ENCODE measurements around the gene TOE1.

The TOE1 gene

DNA sequence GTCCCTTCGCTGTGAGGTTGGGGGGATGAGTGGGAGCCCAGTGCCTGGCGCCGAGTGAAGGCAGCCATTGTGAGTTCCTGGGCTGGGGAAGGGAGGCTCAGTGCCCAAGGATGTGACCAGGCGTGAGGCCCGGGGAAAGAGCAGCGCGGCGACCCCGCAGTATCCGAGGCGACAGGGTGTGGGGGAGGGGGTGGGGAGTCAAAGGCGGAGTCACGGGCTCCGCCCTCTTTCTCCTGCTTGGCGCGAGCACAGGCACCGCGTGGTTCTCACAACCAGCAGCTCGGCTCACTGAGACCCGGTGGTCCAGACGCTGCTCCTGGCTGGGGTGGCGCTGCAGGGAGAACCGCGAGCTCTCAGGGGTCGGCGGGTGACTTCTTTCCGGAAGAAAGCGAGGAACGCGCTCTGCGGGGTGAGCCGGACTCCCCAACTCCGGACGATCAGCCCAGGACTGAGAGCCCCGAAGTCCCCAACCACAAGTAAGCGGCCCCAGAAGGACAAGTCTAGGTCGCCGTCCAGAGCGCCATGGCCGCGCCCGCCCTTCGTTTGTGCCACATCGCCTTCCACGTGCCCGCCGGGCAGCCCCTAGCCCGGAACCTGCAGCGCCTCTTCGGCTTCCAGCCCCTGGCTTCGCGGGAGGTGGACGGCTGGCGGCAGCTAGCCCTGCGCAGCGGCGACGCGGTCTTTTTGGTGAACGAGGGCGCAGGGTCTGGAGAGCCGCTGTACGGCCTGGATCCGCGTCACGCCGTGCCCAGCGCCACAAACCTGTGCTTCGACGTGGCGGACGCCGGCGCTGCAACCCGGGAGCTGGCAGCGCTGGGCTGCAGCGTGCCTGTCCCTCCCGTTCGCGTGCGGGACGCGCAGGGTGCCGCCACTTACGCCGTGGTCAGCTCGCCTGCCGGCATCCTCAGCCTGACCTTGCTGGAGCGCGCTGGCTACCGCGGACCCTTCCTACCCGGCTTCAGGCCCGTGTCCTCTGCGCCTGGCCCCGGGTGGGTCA, 13.0 kb upstream of the TOE1 start, which contains the start of gene HPDL:
HPDL (plus strand) TSS at position 269 of the 997 bp plus-strand sequence; CDS start at position 523, 254 bp downstream.
- no peak for DNase-seq (ENCODE audit: low read depth)

DNA sequence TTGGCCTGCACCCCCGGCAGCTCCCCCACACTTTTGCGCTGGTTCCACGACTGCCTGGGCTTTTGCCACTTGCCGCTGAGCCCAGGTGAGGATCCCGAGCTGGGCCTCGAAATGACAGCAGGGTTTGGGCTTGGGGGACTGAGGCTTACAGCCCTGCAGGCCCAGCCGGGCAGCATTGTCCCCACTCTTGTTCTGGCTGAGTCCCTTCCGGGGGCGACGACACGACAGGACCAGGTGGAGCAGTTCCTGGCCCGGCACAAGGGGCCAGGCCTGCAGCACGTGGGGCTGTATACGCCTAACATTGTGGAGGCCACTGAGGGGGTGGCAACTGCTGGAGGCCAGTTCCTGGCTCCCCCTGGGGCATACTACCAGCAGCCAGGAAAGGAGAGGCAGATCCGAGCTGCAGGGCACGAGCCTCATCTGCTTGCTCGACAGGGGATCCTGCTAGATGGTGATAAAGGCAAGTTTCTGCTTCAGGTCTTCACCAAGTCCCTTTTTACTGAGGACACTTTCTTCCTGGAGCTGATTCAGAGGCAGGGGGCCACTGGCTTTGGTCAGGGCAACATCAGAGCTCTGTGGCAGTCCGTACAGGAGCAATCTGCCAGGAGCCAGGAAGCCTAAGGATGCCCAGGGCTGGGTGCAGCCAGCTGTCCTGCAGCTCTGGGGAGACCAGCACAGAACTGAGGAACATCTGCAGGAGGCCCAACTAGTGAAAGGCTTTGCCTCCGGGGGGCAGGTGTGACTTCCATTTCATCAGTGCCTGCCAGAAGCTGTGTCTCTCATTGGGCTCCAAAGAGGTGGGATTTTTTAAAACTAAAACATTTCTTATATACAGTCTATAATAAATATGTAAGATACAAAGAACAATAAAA, 12.1 kb upstream of the TOE1 start:
- no peak for DNase-seq (ENCODE audit: low read depth)

DNA sequence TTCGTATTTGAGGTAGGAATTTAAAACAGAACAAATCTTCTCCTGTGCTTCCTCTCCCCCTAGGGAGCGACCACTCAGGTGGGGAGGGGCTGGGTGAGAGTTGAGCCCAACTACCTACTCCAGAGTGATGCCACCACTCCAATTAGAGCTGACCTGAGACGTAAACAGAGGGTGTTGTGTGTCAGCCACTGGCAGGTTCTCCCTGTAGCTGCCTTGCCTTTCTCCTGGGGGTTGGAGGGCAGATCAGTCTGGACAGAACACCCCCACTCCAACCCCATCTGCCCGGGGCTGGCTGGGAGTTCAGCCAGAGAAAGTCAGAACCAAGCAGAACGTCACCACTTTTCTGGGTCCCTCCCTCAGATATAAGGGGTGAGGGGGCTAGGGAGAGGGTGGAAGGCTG, 11.3 kb upstream of the TOE1 start:
- DNase-seq (ENCODE audit: low read depth): no peak

- no peak for DNase-seq (ENCODE audit: low read depth)
These were observed 10.5 kb upstream of the TOE1 start for GRCh38 chr1:45329445-45329844.

DNA sequence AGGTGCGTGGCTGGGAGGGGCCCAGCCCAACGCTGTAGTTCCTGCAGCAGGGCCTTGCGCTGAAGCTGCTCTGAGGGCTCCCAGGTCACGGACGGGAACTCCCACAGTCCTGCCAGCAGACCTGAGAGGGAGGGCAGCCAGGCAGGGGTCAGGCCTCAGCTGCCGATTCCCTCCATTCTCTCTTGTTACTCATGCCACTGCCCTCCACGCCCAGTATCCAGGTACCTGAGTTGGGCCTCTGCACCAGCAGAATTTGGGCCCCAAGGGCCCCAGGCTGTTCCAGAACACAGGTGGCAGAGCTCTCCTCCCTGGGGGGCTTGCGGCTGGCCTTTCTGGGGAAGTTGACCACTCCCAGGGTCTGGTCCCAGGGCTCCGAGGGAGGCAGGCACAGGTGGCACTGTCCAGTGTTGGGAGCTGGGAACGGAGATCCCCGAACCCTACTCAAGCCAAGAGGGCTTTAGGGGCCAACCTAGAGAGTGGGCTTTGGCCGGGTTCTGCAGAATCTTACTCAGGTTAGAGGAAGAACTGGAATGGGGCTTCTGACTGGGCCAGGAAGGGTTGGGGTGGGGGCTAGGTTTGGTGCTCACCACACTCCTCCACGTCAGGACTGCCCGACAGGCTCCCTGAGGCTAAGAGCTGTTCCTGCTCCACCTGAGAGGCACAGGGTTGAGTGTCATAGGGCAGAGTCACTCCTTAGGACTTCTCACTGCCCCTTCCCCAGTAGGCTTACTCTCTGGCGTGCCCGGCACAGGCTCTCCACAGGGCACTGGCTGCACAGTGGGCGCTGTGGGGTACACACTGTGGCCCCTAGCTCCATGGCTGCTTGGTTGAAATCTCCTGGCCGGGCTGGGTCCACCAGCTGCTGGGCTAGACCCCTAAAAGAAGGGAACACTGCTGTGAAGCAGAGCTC, 8.3 kb upstream of the TOE1 start:
- DNase-seq (ENCODE audit: low read depth): no peak

- DNase-seq (ENCODE audit: low read depth): no peak
These were observed 7.6 kb upstream of the TOE1 start for GRCh38 chr1:45332346-45332720.

GRCh38 chr1:45334308-45335245, 5.4 kb upstream of the TOE1 start:
- DNase-seq (ENCODE audit: low read depth): no peak

DNA sequence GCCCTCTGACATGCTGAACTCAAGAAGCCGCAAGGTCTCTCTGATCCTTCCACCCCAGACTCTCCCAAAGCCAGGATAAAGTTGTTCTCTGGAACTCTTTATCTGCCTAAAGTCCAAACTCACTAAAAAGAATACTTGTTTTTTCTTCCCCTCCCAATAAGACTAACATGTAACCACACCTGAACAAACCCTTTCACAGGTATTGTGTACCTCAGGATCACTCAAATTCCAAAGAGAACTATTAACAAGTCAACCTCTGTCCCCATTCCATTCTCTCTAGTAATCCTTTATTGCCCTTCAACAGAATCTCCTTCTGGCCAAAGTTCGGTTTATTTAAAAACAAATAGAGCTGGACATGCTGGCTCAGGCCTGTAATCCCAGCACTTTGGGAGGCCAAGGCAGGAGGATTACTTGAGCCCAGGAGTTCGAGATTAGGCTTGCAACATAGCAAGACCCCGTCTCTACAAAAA, 4.1 kb upstream of the TOE1 start:
- no peak for DNase-seq (ENCODE audit: low read depth)

DNA sequence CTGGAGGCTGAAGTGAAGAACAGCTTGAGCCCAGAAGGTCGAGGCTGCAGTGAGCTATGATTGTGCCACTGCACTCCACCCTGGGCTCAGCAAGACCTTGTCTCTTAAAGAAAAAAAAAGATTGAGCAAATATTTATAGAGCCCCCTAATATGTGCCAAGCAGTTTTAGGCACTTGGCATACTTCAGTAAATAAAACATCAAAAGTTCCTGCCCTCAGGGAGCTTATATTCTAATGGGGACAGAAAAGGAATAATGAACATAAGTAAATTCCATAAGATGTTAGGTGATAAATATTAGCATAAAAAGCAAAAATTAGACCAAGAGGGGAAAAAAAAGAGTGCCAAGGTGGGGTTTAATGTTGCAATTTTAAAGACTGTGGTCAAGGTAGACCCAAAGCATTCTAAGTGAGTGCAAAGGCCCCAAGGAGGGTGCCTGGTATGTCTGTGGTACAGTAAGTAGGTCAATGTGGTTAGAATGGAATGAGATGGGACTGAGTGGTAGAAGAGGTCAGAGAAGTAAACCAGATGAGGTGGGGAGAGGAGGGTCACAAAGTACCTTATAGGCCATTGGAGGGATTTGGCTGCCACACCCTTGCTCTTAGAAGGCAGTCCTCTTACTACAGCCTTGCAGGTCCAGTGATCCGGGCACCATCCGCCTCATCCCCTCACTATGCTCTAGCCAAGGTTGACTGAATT, 2.2 kb upstream of the TOE1 start:
- DNase-seq (ENCODE audit: low read depth): no peak

- no peak for DNase-seq (ENCODE audit: low read depth)
These were observed 971 bp downstream of the TOE1 start for GRCh38 chr1:45340816-45341466.

- no peak for DNase-seq (ENCODE audit: low read depth)
These were observed 4.5 kb downstream of the TOE1 start for GRCh38 chr1:45344499-45344898.

GRCh38 chr1:45345014-45345413, 5.0 kb downstream of the TOE1 start:
- no peak for DNase-seq (ENCODE audit: low read depth)

DNA sequence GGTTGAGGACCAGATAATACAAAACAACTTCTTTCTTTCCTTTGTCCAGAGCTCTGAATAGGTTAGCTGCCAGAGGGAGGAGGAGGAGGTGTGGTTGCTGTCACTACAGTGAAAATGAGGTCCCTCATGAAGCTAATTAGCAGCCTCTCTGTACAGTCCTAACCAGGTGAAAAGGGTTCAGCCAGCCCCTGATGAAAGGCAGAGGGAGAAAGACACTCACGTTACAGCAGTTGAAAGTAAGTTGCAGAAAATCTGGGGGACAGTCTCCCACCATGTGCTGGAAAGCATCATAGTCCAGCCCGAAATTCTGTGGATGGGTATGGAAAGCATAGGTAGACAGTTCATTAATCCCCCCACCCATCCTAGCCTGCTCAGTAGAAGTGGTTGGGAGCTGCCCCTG, 6.5 kb downstream of the TOE1 start:
- no peak for DNase-seq (ENCODE audit: low read depth)

- DNase-seq (ENCODE audit: low read depth): no peak
These were observed 8.1 kb downstream of the TOE1 start for GRCh38 chr1:45348020-45348419.

DNA sequence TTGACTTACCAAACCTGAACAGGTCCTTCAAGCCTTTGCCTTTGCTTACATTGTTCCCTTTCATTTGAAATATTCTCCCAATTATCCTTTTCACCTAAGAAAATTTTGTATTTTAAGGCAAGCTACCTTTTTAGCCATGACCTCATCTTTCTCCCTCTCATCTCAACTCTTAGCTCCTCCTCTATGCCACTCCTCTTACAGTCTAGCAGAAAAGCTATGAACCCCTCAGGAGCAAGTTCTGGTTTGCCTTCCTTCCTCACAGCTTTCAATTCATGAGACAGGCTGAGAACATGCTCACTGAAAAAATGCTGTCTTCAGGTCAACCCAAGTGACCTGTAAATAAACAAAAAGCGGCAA, 8.6 kb downstream of the TOE1 start:
- no peak for DNase-seq (ENCODE audit: low read depth)

GRCh38 chr1:45348966-45349677, 9.2 kb downstream of the TOE1 start:
- DNase-seq (ENCODE audit: low read depth): no peak

DNA sequence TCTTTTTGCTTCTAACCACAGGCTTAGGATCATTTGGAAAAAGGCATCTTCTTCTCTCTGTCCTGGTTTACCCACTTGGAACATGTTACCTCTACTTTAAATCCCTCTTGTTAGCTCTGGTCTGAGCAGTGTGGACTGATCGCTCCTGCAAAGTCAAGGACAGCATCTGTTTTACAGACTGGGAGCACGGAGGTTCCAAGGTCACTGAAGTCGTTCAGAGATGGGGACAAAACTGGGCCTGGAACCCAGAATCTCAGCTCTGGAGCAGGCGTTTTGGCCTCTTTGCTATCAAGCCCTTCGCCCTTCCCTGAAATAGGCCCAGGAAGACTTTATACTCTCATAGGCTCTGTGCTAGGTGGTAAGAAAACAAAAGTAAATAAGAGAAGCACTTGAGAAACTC, 11.5 kb downstream of the TOE1 start:
- no peak for DNase-seq (ENCODE audit: low read depth)

- DNase-seq (ENCODE audit: low read depth): no peak
These were observed 13.7 kb downstream of the TOE1 start for GRCh38 chr1:45353685-45354084.

- no peak for DNase-seq (ENCODE audit: low read depth)
These were observed 14.9 kb downstream of the TOE1 start for GRCh38 chr1:45354838-45355237.

Data from stimulated activated CD8-positive, alpha-beta memory T cell treated with anti-CD3 and anti-CD28 coated beads, Interleukin-15, amount 100 ng/mL, for 1 hour (primary cell).